Vagina (tissue), 2 donors: ENCODE measurements around the gene GRAMD1C.
"Not testable (repeated sequence)": the region's sequence is repeated elsewhere in the genome, so short reads cannot be mapped to it uniquely, and the experiment has no call there.

ENCODE experiments used
- POLR2A ChIP-seq, 2 donors: fragments of 450-650 bp; IDR thresholded peaks; one replicate each; pipeline ENCODE4 v1.6.1; 2017; ENCODE audit warnings: antibody characterized with exemption in 2 of 2, mild to moderate bottlenecking in 2 of 2, moderate library complexity in 2 of 2
- POLR2AphosphoS5 ChIP-seq, 2 donors: sonication (generic); formaldehyde crosslinking; IDR thresholded peaks; one replicate each; pipeline ENCODE4 v1.9.0; 2017; ENCODE audit warnings: antibody characterized with exemption in 2 of 2, mild to moderate bottlenecking in 2 of 2, low read depth in 1 of 2; ENCODE audit not compliant: insufficient read depth in 1 of 2
- TF ChIP-seq, protein P1 (sequence below), 3 experiments: fragments of 450-650 bp in 2 of 3; fragments of 200-600 bp in 1 of 3; sonication (generic) in 1 of 3; IDR thresholded peaks; one replicate each; pipeline ENCODE4 v1.5.1; 2017 to 2019; ENCODE audit warnings: antibody characterized with exemption in 3 of 3, mild to moderate bottlenecking in 2 of 3, moderate library complexity in 2 of 3

DNA sequence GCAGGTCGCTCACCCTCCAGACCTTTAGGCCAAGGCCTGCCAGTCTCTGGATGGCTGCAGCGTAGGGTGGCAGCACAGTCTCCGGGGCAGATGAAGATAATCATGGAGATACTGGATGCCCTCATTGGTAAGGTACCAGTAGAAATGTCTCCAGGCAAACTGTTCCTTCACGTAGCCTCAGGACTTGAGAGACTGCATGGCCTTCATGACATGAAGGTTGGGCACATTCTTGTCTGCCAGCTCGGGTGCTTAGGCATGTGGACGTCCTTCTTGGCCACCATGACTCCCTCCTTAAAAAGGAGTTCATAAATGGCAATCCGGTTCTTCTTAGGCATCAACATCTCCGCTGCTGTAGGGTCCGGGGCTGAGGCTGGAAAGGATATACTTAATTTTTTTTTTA, 11.8 kb downstream of the GRAMD1C start:
- TF ChIP-seq, protein P1, sequence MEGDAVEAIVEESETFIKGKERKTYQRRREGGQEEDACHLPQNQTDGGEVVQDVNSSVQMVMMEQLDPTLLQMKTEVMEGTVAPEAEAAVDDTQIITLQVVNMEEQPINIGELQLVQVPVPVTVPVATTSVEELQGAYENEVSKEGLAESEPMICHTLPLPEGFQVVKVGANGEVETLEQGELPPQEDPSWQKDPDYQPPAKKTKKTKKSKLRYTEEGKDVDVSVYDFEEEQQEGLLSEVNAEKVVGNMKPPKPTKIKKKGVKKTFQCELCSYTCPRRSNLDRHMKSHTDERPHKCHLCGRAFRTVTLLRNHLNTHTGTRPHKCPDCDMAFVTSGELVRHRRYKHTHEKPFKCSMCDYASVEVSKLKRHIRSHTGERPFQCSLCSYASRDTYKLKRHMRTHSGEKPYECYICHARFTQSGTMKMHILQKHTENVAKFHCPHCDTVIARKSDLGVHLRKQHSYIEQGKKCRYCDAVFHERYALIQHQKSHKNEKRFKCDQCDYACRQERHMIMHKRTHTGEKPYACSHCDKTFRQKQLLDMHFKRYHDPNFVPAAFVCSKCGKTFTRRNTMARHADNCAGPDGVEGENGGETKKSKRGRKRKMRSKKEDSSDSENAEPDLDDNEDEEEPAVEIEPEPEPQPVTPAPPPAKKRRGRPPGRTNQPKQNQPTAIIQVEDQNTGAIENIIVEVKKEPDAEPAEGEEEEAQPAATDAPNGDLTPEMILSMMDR (IDR thresholded peaks at IDR 0.05) = not testable (repeated sequence)
- not testable (repeated sequence) for TF ChIP-seq POLR2A (IDR thresholded peaks at IDR 0.05); POLR2AphosphoS5 (IDR thresholded peaks at IDR 0.05; ENCODE audit: insufficient read depth in 1 of 2, low read depth in 1 of 2)
